GM12891 (cell line): ENCODE results near the gene RBM3.

Experiments
- PAX5 ChIP-seq: IDR thresholded peaks from 2 replicates; pipeline ENCODE4 v1.6.1; 2011; ENCODE audit warnings: low read length, moderate library complexity, mild to moderate bottlenecking; ENCODE audit not compliant: insufficient read depth, severe bottlenecking
- POLR2A ChIP-seq: IDR thresholded peaks from 2 replicates; pipeline ENCODE4 v1.6.1; 2011; ENCODE audit warnings: low read depth, low read length, control low read depth
- POLR2AphosphoS5 ChIP-seq: IDR thresholded peaks from 2 replicates; pipeline ENCODE4 v1.6.1; 2011; ENCODE audit warnings: low read depth, low read length, control low read depth
- POU2F2 ChIP-seq: IDR thresholded peaks from 2 replicates; pipeline ENCODE4 v1.6.1; 2011; ENCODE audit warnings: low read depth, mild to moderate bottlenecking, control low read depth, low read length, moderate library complexity
- SPI1 ChIP-seq: IDR thresholded peaks from 2 replicates; pipeline ENCODE4 v1.6.1; 2011; ENCODE audit warnings: low read depth, low read length, control low read depth
- TAF1 ChIP-seq: IDR thresholded peaks from 2 replicates; pipeline ENCODE4 v1.6.1; 2011; ENCODE audit warnings: low read depth, low read length, control low read depth

GRCh38 chrX:48601741-48602394, 27.6 kb downstream of the RBM3 start:
- no peak for TF ChIP-seq POLR2AphosphoS5
- TF ChIP-seq POLR2A = no peak
- no peak for TF ChIP-seq PAX5
- no peak for TF ChIP-seq TAF1
- no peak for TF ChIP-seq POU2F2
- TF ChIP-seq SPI1 = no peak
